GM10847 (cell line): Measurements from ENCODE around the gene TSTD2.

Source experiments
- POLR2A ChIP-seq: IDR thresholded peaks from 2 replicates; pipeline ENCODE4 v1.6.1; 2011; ENCODE audit not compliant: insufficient read length; ENCODE audit errors: extremely low read depth

TSTD2 gene

DNA sequence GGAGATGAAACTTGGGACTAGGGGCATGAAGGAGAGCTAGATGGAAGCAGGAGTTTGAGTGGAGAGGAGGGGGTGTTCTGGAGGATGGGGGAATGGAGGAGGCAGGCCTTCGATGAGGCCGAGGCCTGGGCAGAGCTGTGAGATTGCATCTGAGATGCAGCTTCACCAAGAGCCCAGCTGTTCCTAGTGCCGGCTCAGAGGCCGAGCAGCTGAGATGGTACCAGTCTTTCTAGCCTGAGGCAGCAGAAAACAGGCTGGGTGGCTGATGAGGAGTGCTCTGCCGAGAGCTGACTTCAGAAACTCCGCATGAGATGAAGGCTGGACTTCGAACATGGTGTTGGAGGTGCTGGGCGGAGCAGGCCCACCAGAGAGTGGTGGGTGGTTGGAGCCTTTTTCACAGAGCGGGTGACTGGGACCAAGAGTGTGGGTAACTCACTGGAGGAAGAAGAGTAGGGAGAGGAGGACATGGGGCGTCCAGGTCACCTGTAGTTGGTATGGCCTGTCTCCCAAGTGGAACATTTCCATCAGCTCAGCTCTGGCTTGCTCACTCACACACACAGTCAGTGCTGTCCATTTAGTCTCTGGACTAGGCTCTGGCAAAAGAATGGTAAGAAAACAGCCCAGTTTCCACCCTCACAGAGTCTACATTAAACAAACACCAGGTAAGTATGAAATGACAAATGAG is 77.0 kb downstream of the TSTD2 start:
- no peak for TF ChIP-seq POLR2A

GRCh38 chr9:97555164-97555563 is 78.0 kb downstream of the TSTD2 start:
- no peak for TF ChIP-seq POLR2A

DNA sequence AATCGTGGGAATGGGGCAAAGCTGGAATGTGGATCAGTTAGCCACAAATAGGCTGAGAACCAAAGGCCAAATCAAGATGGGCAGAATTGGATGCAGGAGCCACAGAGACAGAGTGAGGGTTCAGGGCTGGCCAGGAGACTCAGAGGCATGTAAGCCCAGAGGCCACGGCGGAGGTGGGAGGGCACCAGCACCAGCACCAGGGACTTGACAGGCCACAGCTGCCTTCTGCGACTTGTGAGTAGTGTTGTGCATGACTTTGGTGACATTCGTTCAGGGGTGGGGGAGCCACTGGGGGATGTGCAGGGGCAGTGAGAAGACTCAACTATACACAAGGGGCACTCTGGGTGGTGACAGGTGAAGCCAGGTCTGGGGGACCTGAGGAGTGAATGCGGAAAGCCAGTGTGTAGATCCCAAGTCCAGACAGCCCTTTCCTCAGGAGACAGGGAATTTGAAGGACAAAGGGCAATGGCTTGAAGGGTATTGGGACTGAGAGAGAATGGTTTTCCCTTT is 78.5 kb downstream of the TSTD2 start:
- TF ChIP-seq POLR2A, result no peak

- TF ChIP-seq POLR2A, result no peak
Observed at GRCh38 chr9:97553841-97554240, 79.3 kb downstream of the TSTD2 start.

DNA sequence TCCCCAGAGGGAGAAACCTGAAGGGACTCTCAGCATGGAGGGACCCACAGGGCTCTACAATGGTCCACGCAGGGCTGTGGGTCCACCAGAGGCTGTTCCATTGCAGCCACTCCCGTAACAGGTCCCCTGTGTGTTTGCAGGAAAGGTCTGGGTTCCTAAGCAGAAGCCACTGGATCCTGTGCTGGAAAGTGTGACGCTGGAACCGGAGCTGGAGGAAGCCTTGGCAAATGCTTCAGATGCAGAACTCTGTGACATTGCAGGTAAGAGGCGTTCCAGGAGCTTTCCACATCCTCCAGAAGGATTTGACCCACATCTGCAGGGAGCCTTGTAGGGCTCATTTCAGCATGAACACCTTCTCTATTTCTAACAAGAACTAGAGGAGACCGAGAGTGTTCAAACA is 80.0 kb downstream of the TSTD2 start:
- no peak for TF ChIP-seq POLR2A

DNA sequence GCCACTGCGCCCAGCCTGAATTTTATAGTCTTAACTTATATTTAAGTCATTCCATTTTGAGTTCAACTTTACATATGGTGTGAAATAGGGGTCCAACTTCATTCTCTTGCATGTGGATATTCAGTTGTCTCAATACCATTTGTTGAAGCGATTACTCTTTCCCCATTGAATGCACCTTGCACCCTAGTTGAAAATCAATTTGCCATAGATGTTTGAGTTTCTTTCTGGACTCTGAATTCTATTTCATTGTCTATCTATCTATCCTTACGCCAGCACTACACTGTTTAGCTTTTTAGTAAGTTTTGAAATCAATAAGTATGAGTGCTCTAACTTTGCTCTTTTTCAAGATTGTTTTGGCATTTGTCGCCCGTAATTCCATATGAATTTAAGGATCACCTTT is 81.9 kb downstream of the TSTD2 start:
- no peak for TF ChIP-seq POLR2A

DNA sequence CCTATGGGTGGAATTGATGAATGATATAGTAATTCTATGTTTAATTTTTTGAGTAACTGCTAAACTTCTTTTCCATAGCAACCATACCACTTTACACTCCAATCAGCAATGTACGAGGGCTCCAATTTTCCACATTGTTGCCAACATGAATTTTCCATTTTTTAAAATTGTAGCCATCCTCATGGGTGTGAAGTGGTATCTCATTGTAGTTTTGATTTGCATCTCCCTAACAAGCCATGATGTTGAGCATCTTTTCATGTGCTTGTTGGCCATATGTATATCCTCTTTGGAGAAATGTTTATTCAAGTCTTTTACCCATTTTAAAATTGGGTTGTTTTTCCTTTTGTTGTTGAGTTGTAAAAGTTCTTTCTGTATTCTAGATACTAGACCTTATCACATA is 82.8 kb downstream of the TSTD2 start:
- no peak for TF ChIP-seq POLR2A
